Measurements from ENCODE around the gene PLCB1.

GRCh38 chr20:8783734-8784133 lies 651.7 kb downstream of the PLCB1 start:
- no peak for TF ChIP-seq EZH2phosphoT487 (IDR thresholded peaks at IDR 0.05; ENCODE audit: borderline replicate concordance, low read length)
- no peak for TF ChIP-seq CTCF (IDR thresholded peaks at IDR 0.05; ENCODE audit: low read depth, low read length, poor library complexity, severe bottlenecking)
